Nucleus accumbens (tissue), 56 donors: ENCODE results near the gene MKNK2.

ENCODE experiments used
- DNase-seq, 56 donors: peaks; one replicate each; lab custom pipeline; 2025; lab: John Stamatoyannopoulos, UW

MKNK2 gene

GRCh38 chr19:2060884-2061494 lies 9.9 kb upstream of the MKNK2 start:
- DNase-seq, result peak in 37 of 56 donors; percentile 48 to 87 (median 72)

- peak in 34 of 56 donors; percentile 12 to 80 (median 44) for DNase-seq
These were observed 8.6 kb upstream of the MKNK2 start for GRCh38 chr19:2059422-2060201.

GRCh38 chr19:2058570-2059421 lies 7.8 kb upstream of the MKNK2 start:
- DNase-seq, result no peak

- DNase-seq, result no peak
These were observed 6.7 kb upstream of the MKNK2 start for GRCh38 chr19:2057484-2058469.

- no peak for DNase-seq
These were observed 5.8 kb upstream of the MKNK2 start for GRCh38 chr19:2056837-2057192.

GRCh38 chr19:2055931-2056836 lies 5.1 kb upstream of the MKNK2 start:
- peak in 1 of 56 donors; percentile 8 for DNase-seq

- DNase-seq, result no peak
These were observed 3.7 kb upstream of the MKNK2 start for GRCh38 chr19:2054763-2055162.

GRCh38 chr19:2053601-2054389 lies 2.8 kb upstream of the MKNK2 start:
- DNase-seq, result no peak

- DNase-seq, result peak in 8 of 56 donors; percentile 18 to 43 (median 33)
These were observed 995 bp upstream of the MKNK2 start for GRCh38 chr19:2051773-2052704.

GRCh38 chr19:2050349-2050990 lies 574 bp downstream of the MKNK2 start:
- DNase-seq, result peak in 9 of 56 donors; percentile 36 to 64 (median 51)

- peak in 52 of 56 donors; percentile 20 to 83 (median 62) for DNase-seq
These were observed 1.2 kb downstream of the MKNK2 start for GRCh38 chr19:2049741-2050348.

- peak in 31 of 56 donors; percentile 42 to 83 (median 65) for DNase-seq
These were observed 1.9 kb downstream of the MKNK2 start for GRCh38 chr19:2048959-2049740.

GRCh38 chr19:2048104-2048958 lies 2.7 kb downstream of the MKNK2 start:
- no peak for DNase-seq

GRCh38 chr19:2047449-2048103 lies 3.5 kb downstream of the MKNK2 start:
- peak in 2 of 56 donors; percentile 26 to 30 for DNase-seq
